AG09309 (cell line): Measurements from ENCODE around the gene NOC2L.
A peak's percentile ranks its signal among the peaks of the same experiment; 100 is the strongest.
"Not testable (repeated sequence)": the region's sequence is repeated elsewhere in the genome, so short reads cannot be mapped to it uniquely, and the experiment has no call there.

ENCODE experiments used
- DNase-seq: peaks from one replicate; pipeline ENCODE4 v3.0.0-alpha.2; 2010; ENCODE audit warnings: low read depth
- H3K4me3 ChIP-seq: 2 replicates; pipeline ENCODE4 v1.5.1; 2011; ENCODE audit warnings: mild to moderate bottlenecking, low read depth, low read length, moderate library complexity; ENCODE audit not compliant: control insufficient read depth
- TF ChIP-seq, protein P1 (sequence below): IDR thresholded peaks from 2 replicates; pipeline ENCODE4 v1.5.1; 2011; ENCODE audit warnings: mild to moderate bottlenecking, low read depth, low read length, inconsistent platforms; ENCODE audit not compliant: insufficient read depth, control insufficient read depth; ENCODE audit errors: missing control alignments

The NOC2L gene

DNA sequence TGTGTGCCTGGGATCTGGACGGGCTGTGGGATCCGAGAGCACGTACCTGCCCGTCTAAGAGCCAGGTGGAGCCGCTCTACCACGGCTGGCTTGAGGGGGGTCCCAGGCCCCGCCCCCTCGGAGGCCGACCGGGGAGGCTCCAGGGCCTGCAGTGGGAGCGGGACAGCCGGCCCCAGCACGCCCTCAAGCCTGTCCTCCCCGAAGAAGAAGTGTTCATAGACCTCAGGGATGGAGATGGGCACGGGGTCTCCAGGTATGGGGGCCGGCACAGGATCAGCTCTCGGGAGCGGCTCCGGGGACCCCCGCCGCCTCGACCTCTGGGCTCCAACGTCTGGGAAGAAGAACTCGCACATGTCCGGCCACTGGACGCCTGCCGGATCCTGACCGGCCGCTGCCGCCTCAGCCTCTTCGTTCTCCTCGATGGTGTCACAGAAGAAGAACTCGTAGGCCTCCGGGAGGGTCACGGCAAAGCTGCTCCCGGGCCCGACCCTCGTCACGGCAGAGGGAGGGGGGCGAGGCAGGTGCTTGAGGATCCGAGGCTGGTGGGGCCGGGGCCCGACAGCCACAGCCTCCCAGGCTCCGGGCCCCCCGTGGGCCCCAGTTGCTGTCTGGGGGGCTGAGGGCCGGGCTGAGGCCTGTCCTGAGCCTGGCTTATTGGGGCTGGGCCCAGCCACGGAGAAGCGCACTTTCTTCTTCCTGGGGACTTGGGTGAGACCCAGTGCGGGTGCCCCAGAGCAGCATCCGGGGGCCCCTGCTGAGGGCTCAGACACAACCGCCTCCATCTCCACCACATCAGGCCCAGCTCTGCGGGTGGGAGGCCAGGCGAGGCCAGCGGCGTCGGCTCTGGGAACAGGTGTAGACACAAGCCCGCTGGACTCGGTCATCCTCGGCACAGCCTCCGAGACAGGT lies 20.0 kb upstream of the NOC2L start:
- TF ChIP-seq, protein P1, sequence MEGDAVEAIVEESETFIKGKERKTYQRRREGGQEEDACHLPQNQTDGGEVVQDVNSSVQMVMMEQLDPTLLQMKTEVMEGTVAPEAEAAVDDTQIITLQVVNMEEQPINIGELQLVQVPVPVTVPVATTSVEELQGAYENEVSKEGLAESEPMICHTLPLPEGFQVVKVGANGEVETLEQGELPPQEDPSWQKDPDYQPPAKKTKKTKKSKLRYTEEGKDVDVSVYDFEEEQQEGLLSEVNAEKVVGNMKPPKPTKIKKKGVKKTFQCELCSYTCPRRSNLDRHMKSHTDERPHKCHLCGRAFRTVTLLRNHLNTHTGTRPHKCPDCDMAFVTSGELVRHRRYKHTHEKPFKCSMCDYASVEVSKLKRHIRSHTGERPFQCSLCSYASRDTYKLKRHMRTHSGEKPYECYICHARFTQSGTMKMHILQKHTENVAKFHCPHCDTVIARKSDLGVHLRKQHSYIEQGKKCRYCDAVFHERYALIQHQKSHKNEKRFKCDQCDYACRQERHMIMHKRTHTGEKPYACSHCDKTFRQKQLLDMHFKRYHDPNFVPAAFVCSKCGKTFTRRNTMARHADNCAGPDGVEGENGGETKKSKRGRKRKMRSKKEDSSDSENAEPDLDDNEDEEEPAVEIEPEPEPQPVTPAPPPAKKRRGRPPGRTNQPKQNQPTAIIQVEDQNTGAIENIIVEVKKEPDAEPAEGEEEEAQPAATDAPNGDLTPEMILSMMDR, result no peak
- H3K4me3 ChIP-seq, result no peak overlapping the region
- DNase-seq, result no peak

DNA sequence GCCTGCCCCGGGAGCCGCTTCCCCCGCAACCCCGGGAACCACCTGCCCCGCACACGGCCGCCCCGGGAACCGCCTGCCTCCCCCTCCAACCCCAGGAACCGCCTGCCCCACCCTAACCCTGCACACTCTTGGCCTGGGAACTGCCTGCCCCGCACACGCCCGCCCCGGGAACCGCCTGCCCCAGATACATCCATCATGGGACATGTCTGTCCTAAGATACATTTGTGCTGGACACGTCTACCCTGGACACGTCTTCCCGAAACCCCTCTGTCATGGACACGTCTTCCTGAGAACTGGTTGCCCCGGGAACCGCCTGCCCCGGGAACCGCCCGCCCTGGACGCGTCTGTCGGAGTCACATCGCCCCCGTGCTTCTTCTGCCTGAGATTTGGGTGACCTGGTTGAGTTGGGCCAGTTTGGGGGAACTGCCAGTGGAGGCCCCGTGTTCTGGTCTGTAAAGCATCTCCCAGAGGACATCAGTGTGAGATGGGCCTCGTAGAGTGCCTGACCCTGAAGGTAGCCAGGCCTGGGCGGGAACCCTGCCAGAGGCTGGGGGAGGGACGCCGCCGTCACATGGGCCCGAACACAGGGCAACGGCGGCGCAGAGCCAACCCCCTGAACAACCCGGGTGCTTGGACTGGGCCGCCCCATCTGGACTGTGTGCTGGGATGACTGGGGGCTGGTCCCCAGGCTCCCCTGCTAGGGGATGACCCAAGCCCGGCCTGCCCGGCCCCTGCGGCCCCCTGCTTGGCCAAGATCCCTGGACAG lies 19.2 kb upstream of the NOC2L start:
- no peak overlapping the region for H3K4me3 ChIP-seq
- no peak for DNase-seq
- TF ChIP-seq, protein P1, result no peak

DNA sequence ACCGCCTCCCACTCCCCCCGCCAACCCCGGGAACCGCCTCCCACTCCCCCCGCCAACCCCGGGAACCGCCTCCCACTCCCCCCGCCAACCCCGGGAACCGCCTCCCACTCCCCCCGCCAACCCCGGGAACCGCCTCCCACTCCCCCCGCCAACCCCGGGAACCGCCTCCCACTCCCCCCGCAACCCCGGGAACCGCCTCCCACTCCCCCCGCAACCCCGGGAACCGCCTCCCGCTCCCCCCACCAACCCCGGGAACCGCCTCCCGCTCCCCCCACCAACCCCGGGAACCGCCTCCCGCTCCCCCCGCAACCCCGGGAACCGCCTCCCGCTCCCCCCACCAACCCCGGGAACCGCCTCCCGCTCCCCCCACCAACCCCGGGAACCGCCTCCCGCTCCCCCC lies 17.7 kb upstream of the NOC2L start:
- not testable (repeated sequence) for DNase-seq, H3K4me3 ChIP-seq

DNA sequence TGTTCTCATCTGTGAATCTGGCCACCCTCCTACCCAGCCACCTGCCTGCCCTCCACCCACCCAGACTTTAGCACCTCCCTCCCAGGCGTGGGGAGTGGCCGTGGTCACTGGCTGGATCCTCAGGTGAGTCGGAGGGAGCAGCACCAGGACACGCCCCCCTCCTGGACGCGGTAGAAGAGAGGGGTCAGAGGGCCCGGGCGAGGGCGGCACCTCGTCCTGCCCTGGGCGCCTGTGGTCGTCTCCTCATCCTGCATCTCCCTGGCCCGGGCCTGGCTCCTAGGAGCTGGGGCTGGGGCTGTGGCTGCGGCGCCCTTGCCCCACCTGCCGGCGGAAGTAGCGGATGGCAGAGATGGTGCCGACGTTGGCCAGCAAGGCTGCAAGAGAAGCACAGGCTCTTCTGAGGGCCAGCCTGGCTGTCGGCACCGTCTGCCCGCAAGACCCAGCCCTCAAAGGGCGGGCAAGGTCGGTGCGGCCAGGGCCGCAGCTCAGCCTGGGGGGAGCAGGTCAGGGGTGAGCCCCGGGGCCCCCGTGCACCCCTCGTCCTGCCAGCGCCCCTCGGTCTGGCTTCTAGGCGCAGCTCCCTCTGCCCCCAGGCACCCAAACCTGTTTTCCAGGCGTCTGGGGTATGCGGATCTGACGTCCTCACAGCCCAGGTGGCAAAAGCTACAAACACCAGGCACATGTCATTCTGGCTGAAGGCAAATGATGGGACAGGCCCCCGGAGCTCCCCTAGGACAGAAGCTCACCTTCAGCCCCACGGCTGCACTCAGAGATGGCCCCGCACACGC lies 17.0 kb upstream of the NOC2L start:
- no peak overlapping the region for H3K4me3 ChIP-seq
- TF ChIP-seq, protein P1, result peak; percentile 70
- DNase-seq, result no peak

DNA sequence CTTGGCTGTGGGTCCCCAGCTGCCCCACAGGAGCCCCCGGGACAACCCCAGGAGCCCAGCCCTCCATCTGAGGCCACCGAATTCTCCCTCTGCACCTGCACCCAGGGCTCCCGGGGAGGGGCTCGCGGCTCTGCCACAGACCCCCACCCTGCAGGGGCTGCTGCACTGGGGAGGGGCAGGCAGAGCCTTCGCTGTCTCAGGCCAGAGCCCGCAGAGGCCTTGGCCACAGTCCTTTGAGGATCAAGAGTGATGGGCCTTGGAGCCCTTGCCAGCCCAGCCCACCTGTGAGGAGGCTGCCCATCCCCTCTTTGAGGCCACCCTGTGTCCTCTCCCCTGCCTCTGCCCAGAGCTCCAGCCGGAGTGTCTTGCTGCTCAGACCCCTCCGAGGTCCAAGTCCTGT lies 16.3 kb upstream of the NOC2L start:
- TF ChIP-seq, protein P1, result no peak
- H3K4me3 ChIP-seq, result no peak overlapping the region
- no peak for DNase-seq

DNA sequence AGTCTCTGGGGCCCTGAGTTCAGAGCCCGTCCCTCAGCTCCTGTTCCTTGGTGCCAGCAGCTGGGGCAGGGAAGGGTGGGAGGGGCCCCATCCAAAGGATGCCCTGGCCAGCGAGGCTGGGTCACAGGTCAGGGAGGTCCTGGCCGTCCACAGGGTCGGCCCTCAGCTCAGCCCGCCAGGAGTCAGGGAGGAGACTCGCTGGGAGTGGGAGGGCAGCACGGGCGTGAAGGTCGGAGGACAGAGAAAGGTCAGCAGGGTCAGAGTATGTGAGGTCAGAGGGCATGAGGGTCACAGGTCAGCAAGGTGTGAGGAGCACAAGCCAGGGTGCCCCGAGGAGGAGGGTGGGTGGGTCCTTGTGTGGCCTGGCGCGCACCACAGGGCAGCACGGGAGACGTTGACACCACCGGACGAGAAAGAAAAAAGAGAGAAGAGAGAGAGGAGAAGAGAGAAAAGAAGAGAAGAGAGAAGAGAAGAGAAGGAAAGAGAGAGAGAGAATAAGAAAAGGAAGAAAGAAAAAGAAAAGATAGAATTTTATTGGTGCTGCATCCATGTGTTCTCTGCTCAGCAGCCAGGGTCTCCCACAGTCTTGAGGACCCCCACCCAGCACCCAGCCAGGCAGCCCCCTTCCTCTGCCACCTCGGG lies 15.8 kb upstream of the NOC2L start:
- TF ChIP-seq, protein P1, result no peak
- no peak overlapping the region for H3K4me3 ChIP-seq
- no peak for DNase-seq
